Measurements from ENCODE around the gene THOP1.

DNA sequence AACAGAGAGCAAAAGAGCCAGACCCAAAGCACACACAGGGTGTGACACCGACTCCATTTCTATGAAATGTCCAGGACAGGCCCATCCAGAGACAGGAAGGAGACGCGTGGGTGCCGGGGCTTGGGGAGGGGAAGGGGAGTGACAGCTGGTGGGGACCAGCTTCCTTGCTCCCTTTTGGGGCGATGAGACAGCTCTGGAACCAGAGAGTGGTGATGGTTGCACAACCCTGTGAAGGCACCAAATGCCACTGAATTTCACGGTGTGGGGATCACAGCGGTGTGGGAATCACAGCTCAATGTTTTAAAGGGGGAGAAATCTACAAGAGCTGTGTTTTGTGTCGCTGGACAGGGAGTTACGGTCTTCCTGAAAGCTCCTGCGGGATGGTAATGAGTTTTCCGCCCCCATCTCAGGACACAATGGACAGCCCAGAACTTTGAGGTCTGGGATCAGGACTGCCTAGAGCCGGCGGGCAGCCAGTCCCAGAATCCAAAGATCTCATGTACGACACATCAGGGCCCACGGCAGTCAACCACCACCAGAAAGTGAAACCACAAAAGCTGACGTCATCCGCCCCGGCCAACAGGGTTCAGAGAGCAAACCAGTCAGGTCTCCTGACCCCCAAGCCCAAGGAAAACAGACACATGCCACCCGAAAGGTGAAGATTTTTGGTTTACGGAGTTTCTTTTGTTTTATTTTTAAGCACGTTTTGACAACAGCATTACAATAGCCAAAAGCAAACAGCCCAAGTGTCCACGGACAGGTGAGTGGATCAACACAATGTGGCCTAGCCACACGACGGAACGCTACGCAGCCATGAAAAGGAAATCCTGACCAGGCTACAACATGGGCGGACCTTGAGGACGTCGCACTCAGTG, 9.5 kb upstream of the THOP1 start:
- TF ChIP-seq EZH2 (IDR thresholded peaks at IDR 0.05; ENCODE audit: borderline replicate concordance, low read length) = no peak
- TF ChIP-seq, protein P1, sequence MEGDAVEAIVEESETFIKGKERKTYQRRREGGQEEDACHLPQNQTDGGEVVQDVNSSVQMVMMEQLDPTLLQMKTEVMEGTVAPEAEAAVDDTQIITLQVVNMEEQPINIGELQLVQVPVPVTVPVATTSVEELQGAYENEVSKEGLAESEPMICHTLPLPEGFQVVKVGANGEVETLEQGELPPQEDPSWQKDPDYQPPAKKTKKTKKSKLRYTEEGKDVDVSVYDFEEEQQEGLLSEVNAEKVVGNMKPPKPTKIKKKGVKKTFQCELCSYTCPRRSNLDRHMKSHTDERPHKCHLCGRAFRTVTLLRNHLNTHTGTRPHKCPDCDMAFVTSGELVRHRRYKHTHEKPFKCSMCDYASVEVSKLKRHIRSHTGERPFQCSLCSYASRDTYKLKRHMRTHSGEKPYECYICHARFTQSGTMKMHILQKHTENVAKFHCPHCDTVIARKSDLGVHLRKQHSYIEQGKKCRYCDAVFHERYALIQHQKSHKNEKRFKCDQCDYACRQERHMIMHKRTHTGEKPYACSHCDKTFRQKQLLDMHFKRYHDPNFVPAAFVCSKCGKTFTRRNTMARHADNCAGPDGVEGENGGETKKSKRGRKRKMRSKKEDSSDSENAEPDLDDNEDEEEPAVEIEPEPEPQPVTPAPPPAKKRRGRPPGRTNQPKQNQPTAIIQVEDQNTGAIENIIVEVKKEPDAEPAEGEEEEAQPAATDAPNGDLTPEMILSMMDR (IDR thresholded peaks at IDR 0.05; ENCODE audit: low read length) = no peak
